ENCODE measurements around the gene CD8B.
A peak's percentile ranks its signal among the peaks of the same experiment; 100 is the strongest.
"Not testable (repeated sequence)": the region's sequence is repeated elsewhere in the genome, so short reads cannot be mapped to it uniquely, and the experiment has no call there.

Gene CD8B

GRCh38 chr2:86836915-86837695 is 24.6 kb downstream of the CD8B start:
- peak; percentile 32 to 55 (median 41) for DNase-seq (ENCODE audit: low read depth in 2 of 3, low spot score in 1 of 3)

- DNase-seq (ENCODE audit: low read depth in 2 of 3, low spot score in 1 of 3), result not testable (repeated sequence)
Observed at GRCh38 chr2:86835548-86835889, 26.2 kb downstream of the CD8B start.

- no peak for DNase-seq (ENCODE audit: low read depth in 2 of 3, low spot score in 1 of 3)
Observed at GRCh38 chr2:86833315-86833714, 28.4 kb downstream of the CD8B start.

GRCh38 chr2:86832334-86833096 is 29.2 kb downstream of the CD8B start:
- no peak for DNase-seq (ENCODE audit: low read depth in 2 of 3, low spot score in 1 of 3)

- DNase-seq (ENCODE audit: low read depth in 2 of 3, low spot score in 1 of 3), result no peak
Observed at GRCh38 chr2:86831537-86831936, 30.1 kb downstream of the CD8B start.

DNA sequence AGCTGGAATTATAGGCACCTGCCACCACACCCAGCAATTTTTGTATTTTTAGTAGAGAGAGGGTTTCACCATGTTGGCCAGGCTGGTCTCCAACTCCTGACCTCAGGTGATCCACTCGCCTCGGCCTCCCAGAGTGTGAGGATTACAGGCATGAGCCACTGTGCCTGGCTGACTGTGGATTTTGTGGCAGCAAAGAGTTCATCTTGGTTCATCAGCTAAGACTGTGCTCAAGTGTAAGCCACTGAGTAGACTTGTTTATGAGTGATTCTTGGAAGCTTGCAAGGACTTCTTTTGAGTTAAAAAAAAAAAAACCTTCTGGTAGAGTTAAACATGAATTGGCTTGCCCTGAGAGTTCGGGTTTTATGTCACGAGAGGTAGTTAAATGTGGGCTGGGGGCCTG is 34.7 kb downstream of the CD8B start:
- no peak for DNase-seq (ENCODE audit: low read depth in 2 of 3, low spot score in 1 of 3)

DNA sequence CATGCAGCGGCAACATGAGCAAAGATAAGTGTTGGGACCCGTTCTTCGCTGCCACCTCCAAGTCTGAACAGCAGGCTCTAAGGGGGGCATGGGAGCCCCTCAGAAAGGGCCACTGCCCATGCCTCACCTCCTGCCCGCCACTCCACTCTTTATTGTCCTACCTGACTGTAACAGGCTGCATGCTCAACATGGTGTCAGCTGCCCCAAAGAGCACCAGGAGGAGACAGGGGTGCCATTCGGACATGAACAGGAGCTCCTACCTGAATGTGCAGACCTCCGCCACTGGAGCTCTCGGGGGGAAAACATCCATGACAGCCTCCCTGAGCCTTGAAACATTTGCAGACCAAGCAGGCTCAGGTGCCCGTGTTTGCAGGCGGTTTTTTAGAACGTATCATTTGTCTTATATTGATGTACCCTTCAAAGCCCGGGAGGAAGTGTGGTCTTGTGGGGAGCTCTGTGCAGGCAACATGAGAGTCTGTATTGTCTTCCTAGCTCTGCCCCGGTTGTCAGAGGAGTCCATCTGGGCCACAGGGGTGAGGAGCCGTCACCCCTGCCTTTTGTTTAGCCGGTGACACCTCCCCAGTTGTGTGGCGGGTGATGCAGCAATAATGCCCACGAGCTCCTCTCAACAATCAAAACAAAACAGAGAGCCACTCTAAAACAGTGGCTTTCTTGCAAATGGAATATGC is 35.8 kb downstream of the CD8B start:
- DNase-seq (ENCODE audit: low read depth in 2 of 3, low spot score in 1 of 3), result peak in 1 of 3 donors; percentile 31

- DNase-seq (ENCODE audit: low read depth in 2 of 3, low spot score in 1 of 3), result no peak
Observed at GRCh38 chr2:86825036-86825692, 36.5 kb downstream of the CD8B start.

DNA sequence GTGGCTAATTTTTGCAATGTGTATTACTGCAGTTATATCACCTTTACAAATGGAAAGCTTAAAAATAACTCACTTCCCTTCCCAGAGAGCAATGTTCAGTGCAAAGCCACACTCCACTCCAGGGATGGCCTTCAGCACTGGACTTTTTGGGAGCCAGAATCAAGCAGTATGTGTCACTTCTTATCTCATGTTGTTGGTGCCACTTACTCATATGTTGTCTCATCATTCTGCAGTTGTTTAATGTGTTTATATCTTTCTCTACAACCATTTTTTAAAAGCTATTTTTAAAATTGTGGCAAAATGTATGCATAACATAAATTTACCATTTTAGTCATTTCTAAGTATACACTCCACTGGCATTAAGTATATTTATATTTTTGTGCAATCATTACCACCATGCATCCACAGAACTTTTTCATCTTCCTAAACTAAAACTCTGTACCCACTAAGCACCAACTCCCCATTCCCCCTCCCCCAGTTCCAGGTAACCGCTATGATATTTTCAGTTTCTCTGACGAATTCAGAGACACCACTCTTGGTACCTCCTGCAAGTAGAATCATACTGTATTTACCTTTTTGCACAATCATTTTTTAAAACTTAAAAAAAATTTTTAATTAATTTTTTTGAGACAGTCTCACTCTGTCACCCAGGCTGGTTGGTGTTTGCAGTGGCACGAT is 38.9 kb downstream of the CD8B start:
- no peak for DNase-seq (ENCODE audit: low read depth in 2 of 3, low spot score in 1 of 3)

DNA sequence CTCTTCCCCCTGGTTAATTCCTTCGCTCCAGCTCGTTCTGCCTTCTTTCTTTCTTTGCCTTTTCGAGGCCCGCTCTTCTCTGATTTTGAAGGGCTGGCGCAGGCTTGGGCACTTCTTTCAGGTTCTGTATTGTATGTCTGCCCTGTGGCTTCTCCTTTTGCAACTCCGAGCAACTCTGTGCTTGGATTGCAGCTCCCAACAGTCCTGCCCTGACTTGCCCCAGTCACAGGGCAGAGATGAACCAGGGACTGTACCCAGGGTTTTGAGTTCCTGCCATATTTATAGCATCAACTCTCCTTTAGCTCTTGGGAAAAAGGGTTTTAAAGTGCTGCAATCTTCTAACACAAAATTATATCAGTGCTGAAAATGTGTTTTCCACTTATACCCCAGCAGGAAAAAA is 39.8 kb downstream of the CD8B start:
- no peak for DNase-seq (ENCODE audit: low read depth in 2 of 3, low spot score in 1 of 3)

- DNase-seq (ENCODE audit: low read depth in 2 of 3, low spot score in 1 of 3), result no peak
Observed at GRCh38 chr2:86821306-86821705, 40.4 kb downstream of the CD8B start.

- DNase-seq (ENCODE audit: low read depth in 2 of 3, low spot score in 1 of 3), result no peak
Observed at GRCh38 chr2:86818957-86819356, 42.7 kb downstream of the CD8B start.

DNA sequence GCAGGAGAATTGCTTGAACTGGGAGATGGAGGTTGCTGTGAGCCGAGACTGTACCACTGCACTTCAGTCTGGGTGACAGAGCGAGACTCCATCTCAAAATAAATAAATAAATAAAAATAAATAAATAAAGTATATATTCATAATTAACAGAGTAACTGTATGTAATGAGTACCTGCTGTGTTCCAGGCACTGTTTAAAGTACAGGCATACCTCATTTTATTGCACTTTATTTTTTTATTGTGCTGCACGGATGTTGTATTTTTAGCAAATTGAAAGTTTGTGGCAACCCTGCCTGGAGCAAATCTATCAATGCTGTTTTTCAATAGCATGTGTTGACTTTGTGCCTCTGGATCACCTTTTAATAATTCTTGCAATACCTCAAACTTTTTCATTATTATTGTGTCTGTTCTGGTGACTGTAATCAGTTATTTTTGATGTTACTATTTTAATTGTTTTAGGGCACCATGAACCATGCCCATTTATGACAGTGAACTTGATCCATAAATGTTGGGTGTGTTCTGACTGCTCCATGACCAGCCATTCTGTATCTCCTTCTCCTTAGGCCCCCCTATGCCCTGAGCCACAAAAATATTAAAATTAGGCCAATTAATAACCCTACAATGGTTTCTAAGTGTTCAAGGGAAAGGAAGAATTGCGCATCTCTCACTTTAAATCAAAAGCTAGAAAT is 43.4 kb downstream of the CD8B start:
- DNase-seq (ENCODE audit: low read depth in 2 of 3, low spot score in 1 of 3), result no peak

DNA sequence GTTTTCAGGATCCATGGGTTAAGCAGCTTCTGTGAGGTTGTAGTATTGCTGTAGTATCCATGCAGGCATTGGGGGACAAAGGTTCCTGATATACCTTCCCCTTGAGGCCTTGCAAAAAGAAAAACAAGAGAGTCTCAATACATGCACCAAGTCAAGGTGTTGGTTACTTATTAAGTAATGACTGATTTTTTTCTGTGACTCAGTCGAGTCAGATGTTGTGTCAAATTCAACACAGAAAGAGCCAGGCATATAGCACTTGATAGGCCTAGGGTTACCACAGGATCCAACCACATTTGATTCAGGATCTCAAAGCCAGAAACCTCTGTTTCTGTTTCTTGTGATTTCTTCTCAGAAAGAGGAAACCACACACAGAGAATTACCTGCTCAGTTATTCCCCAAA is 46.1 kb downstream of the CD8B start:
- DNase-seq (ENCODE audit: low read depth in 2 of 3, low spot score in 1 of 3), result no peak

GRCh38 chr2:86809481-86810121 is 52.1 kb downstream of the CD8B start:
- no peak for DNase-seq (ENCODE audit: low read depth in 2 of 3, low spot score in 1 of 3)

GRCh38 chr2:86808315-86809161 is 53.1 kb downstream of the CD8B start:
- peak; percentile 82 to 93 (median 86) for DNase-seq (ENCODE audit: low read depth in 2 of 3, low spot score in 1 of 3)

GRCh38 chr2:86807468-86808275 is 54.0 kb downstream of the CD8B start:
- DNase-seq (ENCODE audit: low read depth in 2 of 3, low spot score in 1 of 3), result no peak

GRCh38 chr2:86807133-86807467 is 54.6 kb downstream of the CD8B start:
- DNase-seq (ENCODE audit: low read depth in 2 of 3, low spot score in 1 of 3), result no peak
